Measurements from ENCODE around the gene ARHGAP32.

Gene ARHGAP32

GRCh38 chr11:128942817-128943427 is 249.2 kb downstream of the ARHGAP32 start, which contains the start of gene TP53AIP1:
TSS of gene TP53AIP1 (minus strand) at chr11:128942871. CDS start at chr11:128937818, 5,053 bp downstream.
- no peak for TF ChIP-seq CTCF (IDR thresholded peaks at IDR 0.05; ENCODE audit: low read depth, low read length, missing control alignments)
- H3K4me3 ChIP-seq (ENCODE audit: low read depth, low read length): no peak within 1 kb of the TSS
- no peak for DNase-seq (ENCODE audit: low read depth)

DNA sequence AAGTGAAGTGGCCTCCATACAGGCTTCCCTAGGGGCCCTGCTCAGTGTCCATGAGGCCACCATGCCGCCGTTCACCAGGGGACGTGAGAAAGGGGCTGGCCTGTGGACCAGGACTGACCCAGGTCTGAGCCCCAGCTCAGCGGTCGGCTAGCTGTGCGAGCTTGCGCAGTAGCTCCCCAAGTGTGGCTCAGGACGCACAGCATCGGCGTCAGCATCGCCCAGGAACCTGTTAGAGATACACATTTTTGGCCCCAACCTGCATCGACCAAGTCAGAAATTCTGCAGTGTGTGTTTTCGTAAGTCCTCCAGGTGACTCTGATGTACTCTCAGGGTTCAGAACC is 249.9 kb downstream of the ARHGAP32 start:
- TF ChIP-seq CTCF (IDR thresholded peaks at IDR 0.05; ENCODE audit: low read depth, low read length, missing control alignments): no peak
- no peak overlapping the region for H3K4me3 ChIP-seq (ENCODE audit: low read depth, low read length)
- DNase-seq (ENCODE audit: low read depth): no peak

DNA sequence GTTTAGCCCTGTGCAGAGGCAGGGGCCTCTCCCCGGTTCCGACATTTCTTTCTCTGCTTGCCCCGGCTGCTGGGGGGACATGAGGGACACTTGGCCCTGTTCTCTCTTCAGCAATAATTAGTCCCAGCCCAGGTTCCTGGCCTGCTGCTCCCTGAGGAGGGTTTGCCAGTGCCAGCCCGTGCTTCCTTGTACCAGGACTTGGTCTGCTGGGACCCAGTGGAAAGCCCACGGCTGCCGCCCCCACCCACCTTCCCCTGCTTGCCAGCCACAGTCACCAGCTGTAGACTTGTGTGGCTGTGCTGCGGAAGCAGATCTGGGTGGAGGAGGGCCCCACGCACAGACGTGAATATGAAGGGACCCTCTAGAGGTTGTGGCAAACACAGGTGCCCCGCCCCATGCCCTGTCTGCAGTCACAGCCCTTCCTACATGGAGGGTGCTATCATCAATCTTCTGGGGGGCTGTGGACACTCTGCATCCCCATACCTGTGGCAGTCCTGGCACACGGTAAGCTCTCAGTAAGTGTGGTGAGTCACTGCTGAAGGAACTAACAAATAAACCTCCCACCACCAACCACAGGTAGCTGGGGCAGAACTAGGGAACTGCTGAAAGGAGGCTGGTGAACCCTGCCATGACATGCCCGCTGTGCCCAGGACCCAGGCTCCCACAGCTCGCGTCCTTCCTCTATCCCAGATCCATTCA is 250.4 kb downstream of the ARHGAP32 start:
- no peak for DNase-seq (ENCODE audit: low read depth)
- H3K4me3 ChIP-seq (ENCODE audit: low read depth, low read length): no peak overlapping the region
- TF ChIP-seq CTCF (IDR thresholded peaks at IDR 0.05; ENCODE audit: low read depth, low read length, missing control alignments): no peak

DNA sequence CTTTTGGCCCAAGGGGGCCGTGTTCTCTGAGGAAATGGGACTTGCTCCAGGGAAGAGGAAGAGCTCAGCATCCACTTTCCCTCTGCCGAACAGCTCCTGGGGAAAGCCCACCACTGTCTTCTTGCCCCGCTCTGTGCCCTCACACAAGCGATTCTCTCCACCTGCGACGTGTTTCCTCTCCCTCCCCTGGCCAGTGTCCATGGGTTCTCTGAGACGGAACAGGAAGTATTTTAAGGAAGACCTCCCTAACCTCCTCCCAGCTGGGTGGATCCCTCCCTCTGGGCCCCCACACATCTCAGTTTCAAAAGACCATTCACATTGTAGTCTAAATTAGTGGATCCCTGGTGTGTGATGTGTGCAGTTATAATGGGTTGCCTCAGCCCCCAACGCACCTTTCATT is 251.0 kb downstream of the ARHGAP32 start:
- no peak for TF ChIP-seq CTCF (IDR thresholded peaks at IDR 0.05; ENCODE audit: low read depth, low read length, missing control alignments)
- H3K4me3 ChIP-seq (ENCODE audit: low read depth, low read length): no peak overlapping the region

DNA sequence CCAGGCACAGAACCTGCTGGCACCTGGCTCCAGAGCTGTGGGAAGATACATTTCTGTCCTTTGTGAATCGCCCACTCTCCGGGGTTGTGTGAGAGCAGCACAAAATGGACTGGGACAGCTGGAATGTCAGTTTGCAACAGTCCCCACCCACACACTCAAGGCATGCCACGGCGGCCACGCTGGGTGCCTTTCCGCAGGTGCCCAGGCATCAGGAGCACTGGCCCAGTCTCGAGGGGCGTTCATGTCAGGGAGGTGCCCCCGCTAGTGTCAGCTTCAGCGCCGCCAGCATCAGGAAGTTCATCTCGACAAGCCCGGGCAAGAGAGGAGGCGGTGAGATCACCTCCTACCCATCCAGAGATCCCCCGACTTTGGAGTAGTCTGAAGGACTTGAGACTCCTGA is 251.5 kb downstream of the ARHGAP32 start:
- no peak for DNase-seq (ENCODE audit: low read depth)
- no peak overlapping the region for H3K4me3 ChIP-seq (ENCODE audit: low read depth, low read length)
- TF ChIP-seq CTCF (IDR thresholded peaks at IDR 0.05; ENCODE audit: low read depth, low read length, missing control alignments): no peak

More for the DNA sequence above, 251.0 kb downstream of the ARHGAP32 start:
- DNase-seq (ENCODE audit: low read depth): no peak

DNA sequence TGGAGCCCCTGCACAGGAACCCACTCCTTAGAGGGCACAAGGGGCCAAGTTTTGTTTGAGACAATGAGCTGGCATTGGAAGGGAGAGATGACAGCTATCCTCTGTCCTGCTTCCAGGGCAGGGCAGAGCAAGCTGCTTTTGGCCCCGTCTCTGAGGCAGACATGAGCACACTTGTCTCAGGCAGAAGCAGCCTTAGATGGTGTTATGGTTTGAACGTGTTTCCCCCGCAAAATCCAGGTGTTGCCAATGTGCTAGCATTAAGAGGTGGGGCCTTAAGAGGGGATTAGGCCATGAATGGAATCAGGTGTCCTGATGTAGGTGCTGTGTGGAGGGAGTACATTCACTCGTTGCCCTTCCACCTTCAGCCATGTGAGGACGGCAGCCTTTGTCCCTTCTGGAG is 252.0 kb downstream of the ARHGAP32 start:
- TF ChIP-seq CTCF (IDR thresholded peaks at IDR 0.05; ENCODE audit: low read depth, low read length, missing control alignments): no peak
- H3K4me3 ChIP-seq (ENCODE audit: low read depth, low read length): no peak overlapping the region
- DNase-seq (ENCODE audit: low read depth): no peak

DNA sequence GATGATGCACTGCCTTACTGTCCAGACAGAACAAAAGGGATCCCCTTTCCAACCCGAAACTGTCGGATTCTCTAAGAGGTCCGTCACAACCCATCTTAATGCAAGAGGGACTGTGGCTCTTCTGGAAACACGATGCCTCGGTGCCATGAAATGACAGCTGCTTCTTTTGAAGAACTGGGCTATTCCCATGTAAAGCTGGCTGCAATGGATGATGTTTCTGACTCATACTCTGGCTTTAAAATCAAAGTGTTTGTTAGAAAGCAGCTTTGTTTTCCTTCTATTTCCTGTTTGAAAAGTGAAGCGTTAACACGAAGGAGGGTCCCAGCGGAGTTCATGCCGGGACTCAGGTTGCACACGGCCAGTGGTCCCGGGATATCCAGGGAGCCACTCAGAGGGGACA is 252.5 kb downstream of the ARHGAP32 start:
- H3K4me3 ChIP-seq (ENCODE audit: low read depth, low read length): no peak overlapping the region
- no peak for DNase-seq (ENCODE audit: low read depth)
- no peak for TF ChIP-seq CTCF (IDR thresholded peaks at IDR 0.05; ENCODE audit: low read depth, low read length, missing control alignments)

Data from GM12864 (cell line).